ENCODE data around the gene ZNF792.

- TF ChIP-seq CTCF (IDR thresholded peaks at IDR 0.05 in 4 of 5, conservative IDR thresholded peaks at IDR 0.05 in 1 of 5) = no peak
- TF ChIP-seq POLR2A (IDR thresholded peaks at IDR 0.05) = no peak
These were observed 5.7 kb upstream of the ZNF792 start for GRCh38 chr19:34969721-34970120.

Measured in gastrocnemius medialis (tissue), 4 donors.